Aorta (tissue), 5 donors: Measurements from ENCODE around the gene ZNF800. TPM values are rescaled to one million over a fixed set of nuclear protein-coding genes. Genes with fewer than 3 reads are reported as not detected.

Experiments
- ATAC-seq: fragments of 200-7000 bp; cut with Tn5 transposase; one replicate; pipeline ENCODE4 v1.9.1; 2022; ENCODE audit warnings: moderate library complexity; ENCODE audit not compliant: low FRiP score
- DNase-seq, 2 donors: peaks; one replicate each; pipeline ENCODE4 v3.0.0-alpha.2; 2020
- H3K27ac ChIP-seq, 2 donors: one replicate each; pipeline ENCODE4 v1.5.1; 2013; ENCODE audit warnings: low read length in 2 of 2, mild to moderate bottlenecking in 2 of 2, moderate library complexity in 2 of 2, control low read depth in 1 of 2, inconsistent platforms in 1 of 2, low read depth in 1 of 2
- H3K27me3 ChIP-seq, 2 donors: one replicate each; pipeline ENCODE4 v1.6.1; 2013; ENCODE audit warnings: control low read depth in 1 of 2, low read length in 1 of 2, mild to moderate bottlenecking in 1 of 2, moderate library complexity in 1 of 2; ENCODE audit not compliant: insufficient read depth in 2 of 2, control insufficient read depth in 1 of 2
- H3K36me3 ChIP-seq, 2 donors: one replicate each; pipeline ENCODE4 v1.6.1; 2013; ENCODE audit warnings: control low read depth in 1 of 2, low read length in 1 of 2, mild to moderate bottlenecking in 1 of 2; ENCODE audit not compliant: insufficient read depth in 2 of 2, control insufficient read depth in 1 of 2
- H3K4me1 ChIP-seq, 2 donors: one replicate each; pipeline ENCODE4 v1.6.1; 2013; ENCODE audit warnings: low read length in 2 of 2, control low read depth in 1 of 2, mild to moderate bottlenecking in 1 of 2, moderate library complexity in 1 of 2; ENCODE audit not compliant: insufficient read depth in 2 of 2, control insufficient read depth in 1 of 2
- H3K4me3 ChIP-seq, 2 donors: one replicate each; pipeline ENCODE4 v1.5.1; 2013; ENCODE audit warnings: low read length in 2 of 2, control low read depth in 1 of 2, mild to moderate bottlenecking in 1 of 2
- H3K9me3 ChIP-seq: one replicate; pipeline ENCODE4 v1.6.1; 2013; ENCODE audit warnings: mild to moderate bottlenecking, low read length; ENCODE audit not compliant: control insufficient read depth
- WGBS, 2 donors: extraction: QIAGEN DNeasy Blood & Tissue Kit; methylation state at CpG; one replicate each; pipeline ENCODE4 v1.1.7; 2013; 5-methylcytosine and 5-hydroxymethylcytosine counted together
- intact Hi-C, 2 donors: fragments of 100-400 bp; cut with DNase I; formaldehyde crosslinking; loops; one replicate each; pipeline versions ENCODE4 v1.14.2 to v1.15.0; 2022
- polyA plus RNA-seq, 2 donors: library from polyadenylated mRNA; stranded (reverse); fragments of 200-250 nt; gene quantifications; one replicate each; pipeline ENCODE4 v1.2.3, GENCODE V29; 2013
- total RNA-seq, 2 donors: library from RNA; stranded (reverse); fragmentation: NEBNext Ultra II Directional; extraction: Animal tissue kit (Norgen Biotek cat#: 25700); gene quantifications; one replicate each; pipeline ENCODE4 v1.2.1, GENCODE V29; 2021
- donor health status: healthy with polysubstance abuse.
- donor health status: Bipolar disorder and iron deficiency.
- donor health status: DM: no; HTN: no; CAD: no.
- donor health status: DM: no; HTN: no; CAD: no.
- donor health status: DM: yes; HTN: yes; CAD: no.

Gene ZNF800
- total and polyA plus RNA-seq, 4 donors: 3.4 to 46.8 (median 23.8) TPM

- no peaks in the 10 kb centered on the region for H3K27me3 ChIP-seq
- H3K27ac ChIP-seq: no peak overlapping the region
- DNase-seq: no peak
- no peak for ATAC-seq
- H3K4me1 ChIP-seq: no peaks in the 10 kb centered on the region
- H3K36me3 ChIP-seq: no peaks in the 10 kb centered on the region
- 52 to 62% methylated on average over 1 of the region's 1 CpG for WGBS, 2 donors
- no peak overlapping the region for H3K4me3 ChIP-seq
- intact Hi-C loops: no loop called here
- no peaks in the 10 kb centered on the region for H3K9me3 ChIP-seq
Observed at GRCh38 chr7:127383123-127383835, 9.2 kb downstream of the ZNF800 start.

- 47 to 72% methylated on average over 2 of the region's 2 CpGs for WGBS, 2 donors
- H3K27ac ChIP-seq: no peak overlapping the region
- no peaks in the 10 kb centered on the region for H3K9me3 ChIP-seq
- H3K4me1 ChIP-seq: no peaks in the 10 kb centered on the region
- no peaks in the 10 kb centered on the region for H3K36me3 ChIP-seq
- no peaks in the 10 kb centered on the region for H3K27me3 ChIP-seq
- DNase-seq (no peak), ATAC-seq (no peak)
- intact Hi-C loops: no loop called here
- no peak overlapping the region for H3K4me3 ChIP-seq
Observed at GRCh38 chr7:127382301-127383085, 10.0 kb downstream of the ZNF800 start.

- Histone ChIP-seq H3K9me3 (no peaks in the 10 kb centered on the region), H3K4me3 (no peak overlapping the region), H3K27me3 (no peaks in the 10 kb centered on the region), H3K27ac (no peak overlapping the region), H3K4me1 (no peaks in the 10 kb centered on the region), H3K36me3 (no peaks in the 10 kb centered on the region)
- intact Hi-C loops: no loop called here
- DNase-seq: no peak
- ATAC-seq: no peak
Observed at GRCh38 chr7:127380479-127380878, 12.0 kb downstream of the ZNF800 start.

GRCh38 chr7:127379642-127380041 is 12.9 kb downstream of the ZNF800 start:
- DNase-seq: no peak
- no peaks in the 10 kb centered on the region for H3K27me3 ChIP-seq
- intact Hi-C loops: no loop called here
- no peak for ATAC-seq
- no peaks in the 10 kb centered on the region for H3K4me1 ChIP-seq
- no peak overlapping the region for H3K27ac ChIP-seq
- 90 to 91% methylated on average over 2 of the region's 2 CpGs for WGBS, 2 donors
- no peak overlapping the region for H3K4me3 ChIP-seq
- peaks cover 0 to 1% of the 10 kb centered on the region in 2 donors for H3K36me3 ChIP-seq
- H3K9me3 ChIP-seq: no peaks in the 10 kb centered on the region

GRCh38 chr7:127378537-127378936 is 14.0 kb downstream of the ZNF800 start:
- 37 to 40% methylated on average over 1 of the region's 1 CpG for WGBS, 2 donors
- H3K4me3 ChIP-seq: no peak overlapping the region
- intact Hi-C loops: no loop called here

GRCh38 chr7:127377425-127377824 is 15.1 kb downstream of the ZNF800 start:
- Histone ChIP-seq H3K27ac (no peak overlapping the region), H3K27me3 (no peaks in the 10 kb centered on the region), H3K9me3 (no peaks in the 10 kb centered on the region), H3K4me1 (no peaks in the 10 kb centered on the region), H3K36me3 (peaks cover 0 to 3% of the 10 kb centered on the region in 2 donors), H3K4me3 (no peak overlapping the region)
- no peak for ATAC-seq
- 4 to 47% methylated on average over 1 of the region's 1 CpG for WGBS, 2 donors
- no peak for DNase-seq
- intact Hi-C loops: no loop called here

More at GRCh38 chr7:127378537-127378936, 14.0 kb downstream of the ZNF800 start:
- Histone ChIP-seq H3K9me3 (no peaks in the 10 kb centered on the region), H3K27me3 (no peaks in the 10 kb centered on the region), H3K27ac (no peak overlapping the region), H3K36me3 (peaks cover 0 to 3% of the 10 kb centered on the region in 2 donors), H3K4me1 (no peaks in the 10 kb centered on the region)
- ATAC-seq (no peak), DNase-seq (no peak)

- Histone ChIP-seq H3K27ac (no peak overlapping the region), H3K27me3 (no peaks in the 10 kb centered on the region), H3K36me3 (peaks cover 0 to 3% of the 10 kb centered on the region in 2 donors), H3K9me3 (no peaks in the 10 kb centered on the region), H3K4me3 (no peak overlapping the region), H3K4me1 (no peaks in the 10 kb centered on the region)
- no peak for ATAC-seq
- 98 to 100% methylated on average over 1 of the region's 1 CpG for WGBS, 2 donors
- no peak for DNase-seq
- intact Hi-C loops: no loop called here
Observed at GRCh38 chr7:127375631-127376030, 16.9 kb downstream of the ZNF800 start.

- H3K4me3 ChIP-seq: no peak overlapping the region
- ATAC-seq (no peak), DNase-seq (no peak)
- H3K36me3 ChIP-seq: no peaks in the 10 kb centered on the region
- H3K27ac ChIP-seq: no peak overlapping the region
- H3K27me3 ChIP-seq: no peaks in the 10 kb centered on the region
- WGBS, 2 donors: 95 to 96% methylated on average over 2 of the region's 2 CpGs
- no peaks in the 10 kb centered on the region for H3K9me3 ChIP-seq
- H3K4me1 ChIP-seq: no peaks in the 10 kb centered on the region
- intact Hi-C loops: no loop called here
Observed at GRCh38 chr7:127367679-127368078, 24.8 kb downstream of the ZNF800 start.

- H3K4me1 ChIP-seq: no peaks in the 10 kb centered on the region
- H3K36me3 ChIP-seq: no peaks in the 10 kb centered on the region
- DNase-seq (no peak), ATAC-seq (no peak)
- no peak overlapping the region for H3K4me3 ChIP-seq
- H3K9me3 ChIP-seq: no peaks in the 10 kb centered on the region
- no peak overlapping the region for H3K27ac ChIP-seq
- H3K27me3 ChIP-seq: no peaks in the 10 kb centered on the region
- 96 to 97% methylated on average over 2 of the region's 2 CpGs for WGBS, 2 donors
- intact Hi-C loops: no loop called here
Observed at GRCh38 chr7:127366680-127367079, 25.8 kb downstream of the ZNF800 start.
